Measurements from ENCODE around the gene PLEKHN1.
"Not testable (repeated sequence)": the region's sequence is repeated elsewhere in the genome, so short reads cannot be mapped to it uniquely, and the experiment has no call there.

DNA sequence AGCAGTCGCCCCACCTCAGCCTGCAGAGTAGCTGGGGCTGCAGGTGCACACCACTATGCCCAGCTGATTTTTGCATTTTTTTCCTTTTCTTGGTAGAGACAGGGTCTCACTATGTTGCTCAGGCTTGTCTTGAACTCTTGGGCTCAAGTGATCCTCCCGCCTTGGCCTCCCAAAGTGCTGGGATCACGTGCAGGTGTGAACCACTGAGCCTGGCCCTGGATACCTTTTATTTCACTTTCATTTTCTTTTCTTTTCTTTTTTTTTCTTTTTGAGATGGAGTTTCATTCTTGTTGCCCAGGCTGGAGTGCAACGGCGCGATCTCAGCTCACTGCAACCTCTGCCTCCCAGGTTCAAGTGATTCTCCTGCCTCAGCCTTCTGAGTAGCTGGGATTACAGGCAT, 25.0 kb downstream of the PLEKHN1 start:
- TF ChIP-seq, protein P1, sequence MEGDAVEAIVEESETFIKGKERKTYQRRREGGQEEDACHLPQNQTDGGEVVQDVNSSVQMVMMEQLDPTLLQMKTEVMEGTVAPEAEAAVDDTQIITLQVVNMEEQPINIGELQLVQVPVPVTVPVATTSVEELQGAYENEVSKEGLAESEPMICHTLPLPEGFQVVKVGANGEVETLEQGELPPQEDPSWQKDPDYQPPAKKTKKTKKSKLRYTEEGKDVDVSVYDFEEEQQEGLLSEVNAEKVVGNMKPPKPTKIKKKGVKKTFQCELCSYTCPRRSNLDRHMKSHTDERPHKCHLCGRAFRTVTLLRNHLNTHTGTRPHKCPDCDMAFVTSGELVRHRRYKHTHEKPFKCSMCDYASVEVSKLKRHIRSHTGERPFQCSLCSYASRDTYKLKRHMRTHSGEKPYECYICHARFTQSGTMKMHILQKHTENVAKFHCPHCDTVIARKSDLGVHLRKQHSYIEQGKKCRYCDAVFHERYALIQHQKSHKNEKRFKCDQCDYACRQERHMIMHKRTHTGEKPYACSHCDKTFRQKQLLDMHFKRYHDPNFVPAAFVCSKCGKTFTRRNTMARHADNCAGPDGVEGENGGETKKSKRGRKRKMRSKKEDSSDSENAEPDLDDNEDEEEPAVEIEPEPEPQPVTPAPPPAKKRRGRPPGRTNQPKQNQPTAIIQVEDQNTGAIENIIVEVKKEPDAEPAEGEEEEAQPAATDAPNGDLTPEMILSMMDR (IDR thresholded peaks at IDR 0.05): not testable (repeated sequence)
- TF ChIP-seq, protein P2, sequence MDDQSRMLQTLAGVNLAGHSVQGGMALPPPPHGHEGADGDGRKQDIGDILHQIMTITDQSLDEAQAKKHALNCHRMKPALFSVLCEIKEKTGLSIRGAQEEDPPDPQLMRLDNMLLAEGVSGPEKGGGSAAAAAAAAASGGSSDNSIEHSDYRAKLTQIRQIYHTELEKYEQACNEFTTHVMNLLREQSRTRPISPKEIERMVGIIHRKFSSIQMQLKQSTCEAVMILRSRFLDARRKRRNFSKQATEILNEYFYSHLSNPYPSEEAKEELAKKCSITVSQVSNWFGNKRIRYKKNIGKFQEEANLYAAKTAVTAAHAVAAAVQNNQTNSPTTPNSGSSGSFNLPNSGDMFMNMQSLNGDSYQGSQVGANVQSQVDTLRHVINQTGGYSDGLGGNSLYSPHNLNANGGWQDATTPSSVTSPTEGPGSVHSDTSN (IDR thresholded peaks at IDR 0.05): not testable (repeated sequence)
- not testable (repeated sequence) for TF ChIP-seq EP300 (IDR thresholded peaks at IDR 0.05; ENCODE audit: borderline replicate concordance in 1 of 2, low read depth in 1 of 2, low read length in 1 of 2); MEF2A (IDR thresholded peaks at IDR 0.05; ENCODE audit: borderline replicate concordance, low read depth); NRF1 (IDR thresholded peaks at IDR 0.05; ENCODE audit: low read depth, low read length); POLR2AphosphoS5 (IDR thresholded peaks at IDR 0.05; ENCODE audit: low read depth, low read length); JUND (IDR thresholded peaks at IDR 0.05); NFIC (IDR thresholded peaks at IDR 0.05; ENCODE audit: borderline replicate concordance); CHD2 (IDR thresholded peaks at IDR 0.05; ENCODE audit: low read length, partially characterized antibody); MXI1 (IDR thresholded peaks at IDR 0.05; ENCODE audit: low read depth, low read length); SMC3 (IDR thresholded peaks at IDR 0.05; ENCODE audit: low read depth, low read length)
- TF ChIP-seq, protein P3, sequence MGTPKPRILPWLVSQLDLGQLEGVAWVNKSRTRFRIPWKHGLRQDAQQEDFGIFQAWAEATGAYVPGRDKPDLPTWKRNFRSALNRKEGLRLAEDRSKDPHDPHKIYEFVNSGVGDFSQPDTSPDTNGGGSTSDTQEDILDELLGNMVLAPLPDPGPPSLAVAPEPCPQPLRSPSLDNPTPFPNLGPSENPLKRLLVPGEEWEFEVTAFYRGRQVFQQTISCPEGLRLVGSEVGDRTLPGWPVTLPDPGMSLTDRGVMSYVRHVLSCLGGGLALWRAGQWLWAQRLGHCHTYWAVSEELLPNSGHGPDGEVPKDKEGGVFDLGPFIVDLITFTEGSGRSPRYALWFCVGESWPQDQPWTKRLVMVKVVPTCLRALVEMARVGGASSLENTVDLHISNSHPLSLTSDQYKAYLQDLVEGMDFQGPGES (IDR thresholded peaks at IDR 0.05; ENCODE audit: low read depth, low read length): not testable (repeated sequence)
- TF ChIP-seq, protein P4, sequence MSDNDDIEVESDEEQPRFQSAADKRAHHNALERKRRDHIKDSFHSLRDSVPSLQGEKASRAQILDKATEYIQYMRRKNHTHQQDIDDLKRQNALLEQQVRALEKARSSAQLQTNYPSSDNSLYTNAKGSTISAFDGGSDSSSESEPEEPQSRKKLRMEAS (IDR thresholded peaks at IDR 0.05; ENCODE audit: low read depth): not testable (repeated sequence)
- TF ChIP-seq, protein P5, sequence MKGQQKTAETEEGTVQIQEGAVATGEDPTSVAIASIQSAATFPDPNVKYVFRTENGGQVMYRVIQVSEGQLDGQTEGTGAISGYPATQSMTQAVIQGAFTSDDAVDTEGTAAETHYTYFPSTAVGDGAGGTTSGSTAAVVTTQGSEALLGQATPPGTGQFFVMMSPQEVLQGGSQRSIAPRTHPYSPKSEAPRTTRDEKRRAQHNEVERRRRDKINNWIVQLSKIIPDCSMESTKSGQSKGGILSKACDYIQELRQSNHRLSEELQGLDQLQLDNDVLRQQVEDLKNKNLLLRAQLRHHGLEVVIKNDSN (IDR thresholded peaks at IDR 0.05; ENCODE audit: borderline replicate concordance, low read depth): not testable (repeated sequence)

Data from SK-N-SH (cell line).